ENCODE results near the gene NOS1AP. TPM values are rescaled to one million over a fixed set of nuclear protein-coding genes. Genes with fewer than 3 reads are reported as not detected.

Gene NOS1AP
- total and polyA plus RNA-seq, 12 donors: 0.37 to 12.0 (median 3.1) TPM

- H3K4me1 ChIP-seq (replicated peaks in 1 of 2): no peaks in the 10 kb centered on the region
- 78 to 89% (median 82%) methylated on average over 2 of the region's 2 CpGs for WGBS, 4 donors
These were observed 257.8 kb downstream of the NOS1AP start for GRCh38 chr1:162327144-162327787.

GRCh38 chr1:162327788-162328165 is 258.3 kb downstream of the NOS1AP start:
- no peak for DNase-seq
- Histone ChIP-seq H3K27ac (no peak overlapping the region), H3K36me3 (replicated peaks in 1 of 2) (no peaks in the 10 kb centered on the region), H3K9me3 (replicated peaks in 1 of 3) (no peaks in the 10 kb centered on the region), H3K4me1 (replicated peaks in 1 of 2) (no peaks in the 10 kb centered on the region), H3K4me3 (no peak overlapping the region), H3K27me3 (no peaks in the 10 kb centered on the region)
- no peak for TF ChIP-seq CTCF (IDR thresholded peaks at IDR 0.05)
- no peak for TF ChIP-seq POLR2A (IDR thresholded peaks at IDR 0.05)
- 83 to 93% (median 87%) methylated on average over 1 of the region's 1 CpG for WGBS, 4 donors
- intact Hi-C loops (cut with DNase I): no loop called here

More at GRCh38 chr1:162327144-162327787, 257.8 kb downstream of the NOS1AP start:
- no peaks in the 10 kb centered on the region for H3K9me3 ChIP-seq (replicated peaks in 1 of 3)
- DNase-seq: no peak
- intact Hi-C loops (cut with DNase I): no loop called here
- H3K36me3 ChIP-seq (replicated peaks in 1 of 2): no peaks in the 10 kb centered on the region
- no peak overlapping the region for H3K4me3 ChIP-seq
- no peaks in the 10 kb centered on the region for H3K27me3 ChIP-seq
- H3K27ac ChIP-seq: no peak overlapping the region
- TF ChIP-seq POLR2A (IDR thresholded peaks at IDR 0.05) (no peak), CTCF (IDR thresholded peaks at IDR 0.05) (no peak)

GRCh38 chr1:162328512-162328911 is 259.0 kb downstream of the NOS1AP start:
- no peak for TF ChIP-seq CTCF (IDR thresholded peaks at IDR 0.05)
- TF ChIP-seq POLR2A (IDR thresholded peaks at IDR 0.05): no peak
- no peak for DNase-seq
- Histone ChIP-seq H3K27ac (no peak overlapping the region), H3K9me3 (replicated peaks in 1 of 3) (no peaks in the 10 kb centered on the region), H3K36me3 (replicated peaks in 1 of 2) (no peaks in the 10 kb centered on the region), H3K4me1 (replicated peaks in 1 of 2) (no peaks in the 10 kb centered on the region), H3K4me3 (no peak overlapping the region), H3K27me3 (no peaks in the 10 kb centered on the region)
- intact Hi-C loops (cut with DNase I): no loop called here

GRCh38 chr1:162329826-162330225 is 260.3 kb downstream of the NOS1AP start:
- Histone ChIP-seq H3K4me1 (replicated peaks in 1 of 2) (no peaks in the 10 kb centered on the region), H3K27ac (no peak overlapping the region), H3K9me3 (replicated peaks in 1 of 3) (no peaks in the 10 kb centered on the region), H3K4me3 (no peak overlapping the region), H3K27me3 (no peaks in the 10 kb centered on the region), H3K36me3 (replicated peaks in 1 of 2) (no peaks in the 10 kb centered on the region)
- intact Hi-C loops (cut with DNase I): no loop called here
- DNase-seq: no peak
- TF ChIP-seq POLR2A (IDR thresholded peaks at IDR 0.05) (no peak), CTCF (IDR thresholded peaks at IDR 0.05) (no peak)
- WGBS, 4 donors: 54 to 72% (median 55%) methylated on average over 3 of the region's 3 CpGs
